T-cell (primary cell): ENCODE measurements around the gene PRDM16. TPM values are rescaled to one million over a fixed set of nuclear protein-coding genes. Genes with fewer than 3 reads are reported as not detected.

Experiments
- ATAC-seq, 4 experiments: fragments of 200-7000 bp in 3 of 4; fragments of 150-1000 bp in 1 of 4; cut with Tn5 transposase; replicated peaks in 1 of 4; 1 replicate in 3 of 4; 2 replicates in 1 of 4; pipeline ENCODE4 v1.10.0; 2021; ENCODE audit warnings: moderate library complexity in 3 of 4, mild to moderate bottlenecking in 2 of 4, moderate number of reproducible peaks in 1 of 4
- CTCF ChIA-PET, 2 donors: fragments of 300-600 bp; sonication (Branson Sonifier 250); formaldehyde crosslinking; loops; one replicate each; lab custom pipeline; 2022; ENCODE audit warnings: antibody characterized with exemption in 2 of 2; lab: Charles Lee
- POLR2A ChIA-PET, 2 donors: fragments of 300-600 bp; sonication (Branson Sonifier 250); formaldehyde crosslinking; loops; one replicate each; lab custom pipeline; 2022; ENCODE audit warnings: antibody characterized with exemption in 2 of 2; lab: Charles Lee
- DNase-seq, 35 experiments: peaks; one replicate each; pipeline versions ENCODE4 v3.0.0 to v3.0.0-alpha.2; 2013 to 2023
- H3K27ac ChIP-seq: one replicate; pipeline ENCODE4 v1.5.1; 2013; ENCODE audit warnings: low read length
- H3K27me3 ChIP-seq, 2 experiments: replicated peaks in 1 of 2; 1 replicate in 1 of 2; 2 replicates in 1 of 2; pipeline versions ENCODE4 v1.6.1 to v1.7.0; 2013; ENCODE audit warnings: low read length in 1 of 2, mixed read lengths in 1 of 2; ENCODE audit not compliant: control insufficient read depth in 2 of 2, insufficient read depth in 2 of 2; ENCODE audit errors: extremely low read depth in 1 of 2
- H3K36me3 ChIP-seq, 2 donors: 1 replicate in 1 of 2; 2 replicates in 1 of 2; pipeline versions ENCODE4 v1.6.1 to v1.7.0; 2013; ENCODE audit warnings: low read length in 1 of 2; ENCODE audit not compliant: control insufficient read depth in 2 of 2, insufficient read depth in 1 of 2; ENCODE audit errors: extremely low read depth in 1 of 2
- H3K4me1 ChIP-seq, 2 experiments: 1 replicate in 1 of 2; 2 replicates in 1 of 2; pipeline versions ENCODE4 v1.6.1 to v1.7.0; 2013; ENCODE audit warnings: low read length in 2 of 2, mixed read lengths in 1 of 2; ENCODE audit not compliant: insufficient read depth in 2 of 2, control insufficient read depth in 1 of 2; ENCODE audit errors: extremely low read depth in 1 of 2
- H3K4me3 ChIP-seq, 2 donors: 1 replicate in 1 of 2; 2 replicates in 1 of 2; pipeline versions ENCODE4 v1.5.1 to v1.7.0; 2013; ENCODE audit warnings: mild to moderate bottlenecking in 2 of 2, low read length in 1 of 2, moderate library complexity in 1 of 2; ENCODE audit not compliant: control insufficient read depth in 1 of 2; ENCODE audit errors: extremely low read depth in 1 of 2
- H3K9me3 ChIP-seq: 2 replicates; pipeline ENCODE4 v1.7.0; 2013
- H3K27ac Mint-ChIP-seq, 2 donors: one replicate each; pipeline ENCODE4 v1.8.0; 2020 to 2021; ENCODE audit warnings: mild to moderate bottlenecking in 2 of 2, mixed read lengths in 2 of 2
- H3K27me3 Mint-ChIP-seq, 2 donors: one replicate each; pipeline ENCODE4 v1.8.0; 2021 to 2022; ENCODE audit warnings: mixed read lengths in 2 of 2
- H3K36me3 Mint-ChIP-seq: one replicate; pipeline ENCODE4 v1.8.0; 2021; ENCODE audit warnings: mixed read lengths
- H3K4me1 Mint-ChIP-seq, 3 donors: one replicate each; pipeline ENCODE4 v1.8.0; 2020 to 2022; ENCODE audit warnings: mixed read lengths in 3 of 3, mild to moderate bottlenecking in 1 of 3
- H3K4me3 Mint-ChIP-seq, 3 donors: one replicate each; pipeline ENCODE4 v1.8.0; 2020 to 2022; ENCODE audit warnings: mild to moderate bottlenecking in 3 of 3, mixed read lengths in 3 of 3, moderate library complexity in 3 of 3
- H3K9me3 Mint-ChIP-seq, 3 donors: one replicate each; pipeline ENCODE4 v1.8.0; 2020 to 2022; ENCODE audit warnings: mixed read lengths in 3 of 3
- WGBS: methylation state at CpG from one replicate; pipeline ENCODE4 v1.1.5; 2013; ENCODE audit warnings: missing lambda C conversion rate; ENCODE audit not compliant: insufficient coverage; 5-methylcytosine and 5-hydroxymethylcytosine counted together
- total RNA-seq, 35 experiments: library from RNA in 6 of 35; stranded (reverse) in 6 of 35; fragments of 120-200 nt in 1 of 35; gene quantifications; one replicate each; pipeline versions ENCODE4 v1.2.1 to v1.2.4 and lab custom pipeline; 2013 to 2026

The PRDM16 gene
- total RNA-seq, 5 donors from 2014 or later (not counting 1 experiment from before 2014, with no cell fraction given): 0.15 to 0.70 (median 0.24) TPM; not detected in 1

DNA sequence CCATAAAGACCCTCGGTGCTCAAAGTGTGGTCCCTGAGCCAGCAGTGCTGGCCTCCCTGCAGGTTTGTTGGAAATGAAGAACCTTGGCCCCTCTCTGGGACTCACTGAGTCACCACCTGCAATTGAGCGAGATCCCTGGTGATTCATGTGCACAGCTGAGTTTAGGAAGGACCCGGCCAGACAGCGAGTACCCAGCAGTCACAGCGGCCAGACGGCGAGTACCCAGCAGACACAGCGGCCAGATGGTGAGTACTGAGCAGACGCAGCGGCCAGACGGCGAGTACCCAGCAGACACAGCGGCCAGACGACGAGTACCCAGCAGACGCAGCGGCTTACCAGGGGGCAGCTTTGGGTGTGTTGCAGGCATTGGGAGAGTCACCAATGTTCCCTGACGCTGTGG lies 123.8 kb downstream of the PRDM16 start:
- Histone ChIP-seq H3K27ac (no peak overlapping the region), H3K27me3 (peaks cover 0 to 43% of the 10 kb centered on the region in 2 experiments), H3K4me1 (no peaks in the 10 kb centered on the region), H3K9me3 (no peaks in the 10 kb centered on the region), H3K36me3 (no peaks in the 10 kb centered on the region), H3K4me3 (no peak overlapping the region)
- DNase-seq (no peak), ATAC-seq (no peak)
- H3K27me3 Mint-ChIP-seq: peaks cover 4 to 18% of the 10 kb centered on the region in 2 donors
- no peaks in the 10 kb centered on the region for H3K9me3 Mint-ChIP-seq
- CTCF ChIA-PET: no interaction called here
- no peaks in the 10 kb centered on the region for H3K36me3 Mint-ChIP-seq
- H3K4me1 Mint-ChIP-seq: no peaks in the 10 kb centered on the region
- WGBS: 90% methylated on average over 18 of the region's 18 CpGs
- no peak overlapping the region for H3K4me3 Mint-ChIP-seq
- H3K27ac Mint-ChIP-seq: no peak overlapping the region
- POLR2A ChIA-PET: no interaction called here

DNA sequence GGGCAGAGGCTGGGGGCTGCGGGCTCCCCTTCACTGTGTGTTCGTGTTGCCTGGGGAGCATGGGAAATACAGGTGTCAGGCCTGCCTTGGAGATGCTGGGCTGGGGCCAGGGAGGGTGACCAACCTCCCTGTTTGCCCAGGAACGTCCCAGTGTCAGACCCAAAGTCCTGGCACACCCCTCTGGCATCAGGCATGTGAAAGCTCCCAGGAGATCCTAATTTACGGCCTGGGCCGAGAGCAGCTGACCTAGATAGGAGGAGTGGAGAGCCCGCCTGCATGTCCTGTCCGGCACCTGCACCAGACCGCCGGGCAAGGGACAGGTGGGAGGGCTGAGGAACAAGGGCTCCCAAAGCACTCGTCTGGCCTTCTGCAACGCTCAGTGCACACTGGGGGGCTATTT lies 124.8 kb downstream of the PRDM16 start:
- no peaks in the 10 kb centered on the region for H3K9me3 Mint-ChIP-seq
- Histone ChIP-seq H3K4me1 (no peaks in the 10 kb centered on the region), H3K27me3 (peaks cover 0 to 33% of the 10 kb centered on the region in 2 experiments), H3K9me3 (no peaks in the 10 kb centered on the region), H3K27ac (no peak overlapping the region), H3K36me3 (no peaks in the 10 kb centered on the region), H3K4me3 (no peak overlapping the region)
- no peak for ATAC-seq
- H3K4me1 Mint-ChIP-seq: no peaks in the 10 kb centered on the region
- H3K27ac Mint-ChIP-seq: no peak overlapping the region
- ChIA-PET CTCF (no interaction called here), POLR2A (no interaction called here)
- no peak overlapping the region for H3K4me3 Mint-ChIP-seq
- no peaks in the 10 kb centered on the region for H3K36me3 Mint-ChIP-seq
- 77% methylated on average over 9 of the region's 11 CpGs for WGBS
- no peak for DNase-seq
- H3K27me3 Mint-ChIP-seq: peaks cover 0 to 10% of the 10 kb centered on the region in 2 donors

GRCh38 chr1:3194760-3195479 lies 125.9 kb downstream of the PRDM16 start:
- DNase-seq: no peak
- Histone ChIP-seq H3K4me1 (no peaks in the 10 kb centered on the region), H3K27me3 (peaks cover 0 to 23% of the 10 kb centered on the region in 2 experiments), H3K36me3 (no peaks in the 10 kb centered on the region), H3K4me3 (no peak overlapping the region), H3K9me3 (no peaks in the 10 kb centered on the region), H3K27ac (no peak overlapping the region)
- Mint-ChIP-seq H3K4me1 (no peaks in the 10 kb centered on the region), H3K27ac (no peak overlapping the region), H3K4me3 (no peak overlapping the region), H3K36me3 (no peaks in the 10 kb centered on the region), H3K27me3 (peaks cover 0 to under 1% of the 10 kb centered on the region in 2 donors), H3K9me3 (no peaks in the 10 kb centered on the region)
- CTCF ChIA-PET: no interaction called here
- no peak for ATAC-seq
- POLR2A ChIA-PET: no interaction called here
- 84% methylated on average over 30 of the region's 38 CpGs for WGBS

GRCh38 chr1:3195480-3195815 lies 126.4 kb downstream of the PRDM16 start:
- Histone ChIP-seq H3K36me3 (no peaks in the 10 kb centered on the region), H3K27me3 (peaks cover 0 to 17% of the 10 kb centered on the region in 2 experiments), H3K9me3 (no peaks in the 10 kb centered on the region), H3K27ac (no peak overlapping the region), H3K4me3 (no peak overlapping the region), H3K4me1 (no peaks in the 10 kb centered on the region)
- Mint-ChIP-seq H3K36me3 (no peaks in the 10 kb centered on the region), H3K4me3 (no peak overlapping the region), H3K9me3 (no peaks in the 10 kb centered on the region), H3K27ac (no peak overlapping the region), H3K4me1 (no peaks in the 10 kb centered on the region), H3K27me3 (no peaks in the 10 kb centered on the region)
- POLR2A ChIA-PET: no interaction called here
- ATAC-seq (no peak), DNase-seq (no peak)
- WGBS: 75% methylated on average over 4 of the region's 10 CpGs
- CTCF ChIA-PET: no interaction called here

GRCh38 chr1:3195966-3196515 lies 127.0 kb downstream of the PRDM16 start:
- WGBS: 74% methylated on average over 10 of the region's 10 CpGs
- no peaks in the 10 kb centered on the region for H3K9me3 ChIP-seq
- CTCF ChIA-PET: no interaction called here
- peaks cover 0 to 12% of the 10 kb centered on the region in 2 experiments for H3K27me3 ChIP-seq
- H3K36me3 ChIP-seq: no peaks in the 10 kb centered on the region
- H3K27ac ChIP-seq: no peak overlapping the region
- Mint-ChIP-seq H3K27me3 (no peaks in the 10 kb centered on the region), H3K9me3 (no peaks in the 10 kb centered on the region), H3K27ac (no peak overlapping the region), H3K4me3 (no peak overlapping the region), H3K36me3 (no peaks in the 10 kb centered on the region), H3K4me1 (no peaks in the 10 kb centered on the region)
- no peak overlapping the region for H3K4me3 ChIP-seq
- H3K4me1 ChIP-seq: no peaks in the 10 kb centered on the region
- DNase-seq (no peak), ATAC-seq (no peak)
- POLR2A ChIA-PET: no interaction called here

GRCh38 chr1:3196577-3197245 lies 127.7 kb downstream of the PRDM16 start:
- ATAC-seq: no peak
- 63% methylated on average over 7 of the region's 17 CpGs for WGBS
- H3K9me3 ChIP-seq: no peaks in the 10 kb centered on the region
- Mint-ChIP-seq H3K36me3 (no peaks in the 10 kb centered on the region), H3K4me3 (no peak overlapping the region), H3K27ac (no peak overlapping the region), H3K27me3 (no peaks in the 10 kb centered on the region), H3K4me1 (no peaks in the 10 kb centered on the region), H3K9me3 (no peaks in the 10 kb centered on the region)
- POLR2A ChIA-PET: no interaction called here
- DNase-seq: no peak
- H3K4me1 ChIP-seq: no peaks in the 10 kb centered on the region
- no peak overlapping the region for H3K27ac ChIP-seq
- no peaks in the 10 kb centered on the region for H3K36me3 ChIP-seq
- H3K4me3 ChIP-seq: no peak overlapping the region
- H3K27me3 ChIP-seq: peaks cover 0 to 15% of the 10 kb centered on the region in 2 experiments
- CTCF ChIA-PET: no interaction called here
